HG03039 (cell line): ENCODE data around the gene COMTD1.
"Not testable (repeated sequence)": the region's sequence is repeated elsewhere in the genome, so short reads cannot be mapped to it uniquely, and the experiment has no call there.

ENCODE experiments used
- ATAC-seq: cut with Tn5 transposase; IDR thresholded peaks from one replicate; pipeline ENCODE4 v1.9.1; 2021; ENCODE audit warnings: mild to moderate bottlenecking, moderate library complexity; ENCODE audit not compliant: unreplicated experiment

The COMTD1 gene

GRCh38 chr10:75226095-75226494 is 9.7 kb downstream of the COMTD1 start:
- ATAC-seq: no peak

GRCh38 chr10:75223507-75223906 is 12.2 kb downstream of the COMTD1 start:
- ATAC-seq: no peak

- ATAC-seq: not testable (repeated sequence)
Measured at GRCh38 chr10:75221492-75221891, 14.3 kb downstream of the COMTD1 start.

GRCh38 chr10:75220274-75220673 is 15.5 kb downstream of the COMTD1 start:
- no peak for ATAC-seq

- ATAC-seq: no peak
Measured at GRCh38 chr10:75212343-75212742, 23.4 kb downstream of the COMTD1 start.

- no peak for ATAC-seq
Measured at GRCh38 chr10:75211007-75211691, 24.6 kb downstream of the COMTD1 start.

- peak; percentile 81 for ATAC-seq
Measured at GRCh38 chr10:75210282-75211006, 25.3 kb downstream of the COMTD1 start, which contains the start of gene VDAC2. Gene VDAC2, plus strand, starts transcription at chr10:75210796. Its CDS starts 363 bp downstream, at chr10:75211159.

GRCh38 chr10:75209921-75210281 is 25.9 kb downstream of the COMTD1 start:
- ATAC-seq: peak; percentile 46

GRCh38 chr10:75209086-75209920 is 26.5 kb downstream of the COMTD1 start:
- no peak for ATAC-seq

GRCh38 chr10:75208181-75208580 is 27.6 kb downstream of the COMTD1 start:
- no peak for ATAC-seq

- ATAC-seq: no peak
Measured at GRCh38 chr10:75207857-75208144, 28.0 kb downstream of the COMTD1 start.

GRCh38 chr10:75207079-75207856 is 28.5 kb downstream of the COMTD1 start:
- ATAC-seq: no peak

- ATAC-seq: not testable (repeated sequence)
Measured at GRCh38 chr10:75206638-75207037, 29.1 kb downstream of the COMTD1 start.

GRCh38 chr10:75205908-75206307 is 29.8 kb downstream of the COMTD1 start:
- no peak for ATAC-seq

GRCh38 chr10:75203724-75204123 is 32.0 kb downstream of the COMTD1 start:
- ATAC-seq: no peak

GRCh38 chr10:75203046-75203620 is 32.6 kb downstream of the COMTD1 start:
- not testable (repeated sequence) for ATAC-seq

GRCh38 chr10:75202321-75203045 is 33.3 kb downstream of the COMTD1 start:
- no peak for ATAC-seq

GRCh38 chr10:75201793-75202307 is 33.9 kb downstream of the COMTD1 start:
- no peak for ATAC-seq

GRCh38 chr10:75199949-75200348 is 35.8 kb downstream of the COMTD1 start:
- ATAC-seq: not testable (repeated sequence)

GRCh38 chr10:75197906-75198305 is 37.9 kb downstream of the COMTD1 start:
- no peak for ATAC-seq
